ENCODE results near the gene KANK2. TPM values are rescaled to one million over a fixed set of nuclear protein-coding genes. Genes with fewer than 3 reads are reported as not detected.

KANK2 gene
- total RNA-seq, 4 donors from 2014 or later: 42.5 to 75.5 (median 65.1) TPM

DNA sequence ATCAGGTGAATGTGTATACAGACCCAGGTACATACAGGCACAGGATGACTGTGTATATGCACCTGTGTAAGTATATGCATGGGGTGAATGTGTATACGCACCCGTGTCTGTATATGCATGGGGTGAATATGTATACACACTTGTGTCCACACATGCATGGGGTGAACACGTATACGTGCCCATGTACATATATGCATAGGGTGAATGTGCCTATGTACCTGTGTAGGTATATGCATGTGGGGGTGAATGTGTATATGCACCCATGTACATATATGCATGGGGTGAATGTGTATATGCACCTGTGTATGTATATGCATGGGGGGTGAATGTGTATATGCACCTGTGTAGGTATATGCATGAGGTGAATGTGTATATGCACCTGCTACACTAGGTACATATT, 35.2 kb upstream of the KANK2 start:
- H3K27ac ChIP-seq: no peak overlapping the region
- WGBS: 92% methylated on average over 4 of the region's 4 CpGs
- no peak for DNase-seq (ENCODE audit: low spot score in 2 of 2)
- TF ChIP-seq EP300 (IDR thresholded peaks at IDR 0.05) (no peak), POLR2AphosphoS5 (IDR thresholded peaks at IDR 0.05) (no peak), POLR2A (IDR thresholded peaks at IDR 0.05) (no peak)
- TF ChIP-seq, protein P1, sequence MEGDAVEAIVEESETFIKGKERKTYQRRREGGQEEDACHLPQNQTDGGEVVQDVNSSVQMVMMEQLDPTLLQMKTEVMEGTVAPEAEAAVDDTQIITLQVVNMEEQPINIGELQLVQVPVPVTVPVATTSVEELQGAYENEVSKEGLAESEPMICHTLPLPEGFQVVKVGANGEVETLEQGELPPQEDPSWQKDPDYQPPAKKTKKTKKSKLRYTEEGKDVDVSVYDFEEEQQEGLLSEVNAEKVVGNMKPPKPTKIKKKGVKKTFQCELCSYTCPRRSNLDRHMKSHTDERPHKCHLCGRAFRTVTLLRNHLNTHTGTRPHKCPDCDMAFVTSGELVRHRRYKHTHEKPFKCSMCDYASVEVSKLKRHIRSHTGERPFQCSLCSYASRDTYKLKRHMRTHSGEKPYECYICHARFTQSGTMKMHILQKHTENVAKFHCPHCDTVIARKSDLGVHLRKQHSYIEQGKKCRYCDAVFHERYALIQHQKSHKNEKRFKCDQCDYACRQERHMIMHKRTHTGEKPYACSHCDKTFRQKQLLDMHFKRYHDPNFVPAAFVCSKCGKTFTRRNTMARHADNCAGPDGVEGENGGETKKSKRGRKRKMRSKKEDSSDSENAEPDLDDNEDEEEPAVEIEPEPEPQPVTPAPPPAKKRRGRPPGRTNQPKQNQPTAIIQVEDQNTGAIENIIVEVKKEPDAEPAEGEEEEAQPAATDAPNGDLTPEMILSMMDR (IDR thresholded peaks at IDR 0.05): no peak
- no peaks in the 10 kb centered on the region for H3K4me1 ChIP-seq
- peaks cover 62% of the 10 kb centered on the region for H3K36me3 ChIP-seq
- no peaks in the 10 kb centered on the region for H3K9me3 ChIP-seq
- no peaks in the 10 kb centered on the region for H3K27me3 ChIP-seq
- no peak overlapping the region for H3K4me3 ChIP-seq

DNA sequence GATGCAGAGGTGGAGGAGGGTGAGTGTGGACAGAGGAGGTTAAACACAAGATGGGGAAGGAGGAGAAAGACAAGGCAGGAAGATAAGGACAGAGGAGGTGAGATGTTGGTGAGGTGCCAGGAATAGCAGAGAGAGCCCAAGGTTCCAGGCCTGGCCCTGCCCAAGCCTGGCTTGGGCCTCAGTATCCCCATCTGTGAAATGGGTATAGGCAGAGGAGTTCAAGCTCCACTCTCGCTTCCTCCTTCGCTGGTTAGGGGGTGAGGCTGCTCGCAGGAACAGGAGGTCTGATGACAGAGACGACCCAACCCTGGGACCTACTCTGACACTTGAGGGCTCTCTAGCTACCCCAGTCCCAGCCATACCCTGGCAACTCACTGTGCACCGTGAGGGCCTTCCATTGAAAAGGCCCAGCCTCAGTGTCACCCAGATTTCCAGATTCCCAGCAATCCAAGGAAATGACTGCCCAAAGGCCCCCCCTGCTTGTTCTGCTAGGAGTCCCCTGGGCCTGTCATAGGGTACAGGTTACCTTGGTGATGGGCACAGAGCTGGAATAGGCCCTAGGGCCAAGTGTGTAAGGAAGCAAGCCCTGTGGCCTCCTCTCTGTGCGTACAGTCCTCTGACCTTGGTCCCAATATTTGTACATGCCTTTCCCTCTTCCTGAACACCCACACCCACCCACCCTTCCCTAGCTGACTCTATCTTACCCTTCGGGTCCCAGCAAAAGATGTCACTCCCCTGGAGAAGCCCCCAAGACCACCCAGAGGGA, 33.5 kb upstream of the KANK2 start:
- Histone ChIP-seq H3K27me3 (no peaks in the 10 kb centered on the region), H3K4me3 (no peak overlapping the region), H3K9me3 (no peaks in the 10 kb centered on the region), H3K4me1 (no peaks in the 10 kb centered on the region), H3K27ac (no peak overlapping the region), H3K36me3 (peaks cover 55% of the 10 kb centered on the region)
- TF ChIP-seq POLR2AphosphoS5 (IDR thresholded peaks at IDR 0.05): no peak
- no peak for DNase-seq (ENCODE audit: low spot score in 2 of 2)
- WGBS: 91% methylated on average over 7 of the region's 7 CpGs

- Histone ChIP-seq H3K4me3 (no peak overlapping the region), H3K27me3 (no peaks in the 10 kb centered on the region), H3K27ac (no peak overlapping the region), H3K36me3 (peaks cover 56% of the 10 kb centered on the region), H3K4me1 (no peaks in the 10 kb centered on the region), H3K9me3 (no peaks in the 10 kb centered on the region)
- DNase-seq (ENCODE audit: low spot score in 2 of 2): no peak
- 89% methylated on average over 14 of the region's 14 CpGs for WGBS
- TF ChIP-seq, protein P1 (IDR thresholded peaks at IDR 0.05): no peak
- no peak for TF ChIP-seq POLR2A (IDR thresholded peaks at IDR 0.05)
- TF ChIP-seq EP300 (IDR thresholded peaks at IDR 0.05): no peak
Observed at GRCh38 chr19:11227195-11227886, 30.0 kb upstream of the KANK2 start.

DNA sequence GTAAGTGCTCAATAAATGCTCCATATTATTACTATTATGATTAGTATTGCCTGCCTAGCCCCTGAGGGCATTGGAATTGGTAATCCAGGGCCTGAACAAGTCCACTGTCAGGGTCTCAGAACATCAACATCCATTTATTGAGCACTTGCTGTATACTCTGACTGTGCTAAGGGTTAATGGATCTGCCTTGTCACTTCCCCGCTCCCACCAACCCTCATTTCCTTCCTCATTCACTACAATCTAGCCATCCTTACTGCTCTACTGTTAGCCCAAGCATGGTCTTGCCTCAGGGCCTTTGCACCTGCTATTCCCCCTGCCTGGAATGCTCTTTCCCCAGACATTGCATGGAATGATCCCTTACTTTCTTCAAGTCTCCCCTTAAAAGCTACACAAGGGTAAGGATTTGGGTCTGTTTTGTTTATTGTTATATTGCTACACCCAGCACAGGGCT, 29.4 kb upstream of the KANK2 start:
- TF ChIP-seq POLR2A (IDR thresholded peaks at IDR 0.05) (no peak), EP300 (IDR thresholded peaks at IDR 0.05) (no peak), POLR2AphosphoS5 (IDR thresholded peaks at IDR 0.05) (no peak)
- TF ChIP-seq, protein P1 (IDR thresholded peaks at IDR 0.05): no peak
- Histone ChIP-seq H3K9me3 (peaks cover 3% of the 10 kb centered on the region), H3K4me1 (no peaks in the 10 kb centered on the region), H3K27ac (no peak overlapping the region), H3K36me3 (peaks cover 56% of the 10 kb centered on the region), H3K4me3 (no peak overlapping the region), H3K27me3 (no peaks in the 10 kb centered on the region)
- 94% methylated on average over 1 of the region's 1 CpG for WGBS
- DNase-seq (ENCODE audit: low spot score in 2 of 2): no peak

- DNase-seq (ENCODE audit: low spot score in 2 of 2): no peak
- H3K27me3 ChIP-seq: no peaks in the 10 kb centered on the region
- WGBS: 95% methylated on average over 3 of the region's 3 CpGs
- H3K27ac ChIP-seq: no peak overlapping the region
- no peak overlapping the region for H3K4me3 ChIP-seq
- no peaks in the 10 kb centered on the region for H3K4me1 ChIP-seq
- peaks cover 7% of the 10 kb centered on the region for H3K9me3 ChIP-seq
- H3K36me3 ChIP-seq: peaks cover 61% of the 10 kb centered on the region
- TF ChIP-seq POLR2AphosphoS5 (IDR thresholded peaks at IDR 0.05): no peak
- TF ChIP-seq EP300 (IDR thresholded peaks at IDR 0.05): no peak
- TF ChIP-seq POLR2A (IDR thresholded peaks at IDR 0.05): no peak
- TF ChIP-seq, protein P1 (IDR thresholded peaks at IDR 0.05): no peak
Observed at GRCh38 chr19:11225815-11226214, 28.5 kb upstream of the KANK2 start.

All from suprapubic skin (tissue), 4 donors.